NCI-H460 (cell line): Measurements from ENCODE around the gene SLC39A11. TPM values are rescaled to one million over a fixed set of nuclear protein-coding genes. Genes with fewer than 3 reads are reported as not detected.

Experiments used
- small RNA-seq, 2 experiments: library from RNA; depleted of rRNA; stranded (forward); fragments of <200 nt; gene quantifications; one replicate each; pipeline ENCODE3, GENCODE V24; 2014
- total RNA-seq: library from RNA; depleted of rRNA; stranded (reverse); fragments of >200 nt; shearing (Covaris generic); gene quantifications from 2 replicates; pipeline ENCODE4 v1.2.3, GENCODE V29; 2014; rRNA removed

Gene SLC39A11
- total RNA-seq, 1 experiment from 2014 or later, result 14.5 TPM

Small RNA genes within 50 kb of the gene (small RNA-seq; reads per million reads assigned to genes)
- 0 reads per million in 2 experiments for gene RF00422

Other genes starting within 250 kb of the SLC39A11 start
- 0.02 TPM in 1 of 2 replicates, not detected in the other for gene SSTR2, start 72.3 kb upstream of the SLC39A11 start, total RNA-seq
- gene COG1, start 100.4 kb upstream of the SLC39A11 start, total RNA-seq, result 18.0 and 23.8 TPM in 2 replicates
- not detected in 2 replicates for gene CPSF4L, start 169.2 kb upstream of the SLC39A11 start, total RNA-seq
- gene CDC42EP4, start 219.3 kb upstream of the SLC39A11 start, total RNA-seq, result 49.3 and 50.9 TPM in 2 replicates